Suppressor macrophage treated with lipopolysaccharide for 1 hour (primary cell): ENCODE measurements around the gene MAPK1.
"Not testable (repeated sequence)": the region's sequence is repeated elsewhere in the genome, so short reads cannot be mapped to it uniquely, and the experiment has no call there.

Experiments
- DNase-seq, 3 donors: peaks; one replicate each; pipeline ENCODE4 v3.0.0-alpha.2; 2020 to 2022

MAPK1 gene

DNA sequence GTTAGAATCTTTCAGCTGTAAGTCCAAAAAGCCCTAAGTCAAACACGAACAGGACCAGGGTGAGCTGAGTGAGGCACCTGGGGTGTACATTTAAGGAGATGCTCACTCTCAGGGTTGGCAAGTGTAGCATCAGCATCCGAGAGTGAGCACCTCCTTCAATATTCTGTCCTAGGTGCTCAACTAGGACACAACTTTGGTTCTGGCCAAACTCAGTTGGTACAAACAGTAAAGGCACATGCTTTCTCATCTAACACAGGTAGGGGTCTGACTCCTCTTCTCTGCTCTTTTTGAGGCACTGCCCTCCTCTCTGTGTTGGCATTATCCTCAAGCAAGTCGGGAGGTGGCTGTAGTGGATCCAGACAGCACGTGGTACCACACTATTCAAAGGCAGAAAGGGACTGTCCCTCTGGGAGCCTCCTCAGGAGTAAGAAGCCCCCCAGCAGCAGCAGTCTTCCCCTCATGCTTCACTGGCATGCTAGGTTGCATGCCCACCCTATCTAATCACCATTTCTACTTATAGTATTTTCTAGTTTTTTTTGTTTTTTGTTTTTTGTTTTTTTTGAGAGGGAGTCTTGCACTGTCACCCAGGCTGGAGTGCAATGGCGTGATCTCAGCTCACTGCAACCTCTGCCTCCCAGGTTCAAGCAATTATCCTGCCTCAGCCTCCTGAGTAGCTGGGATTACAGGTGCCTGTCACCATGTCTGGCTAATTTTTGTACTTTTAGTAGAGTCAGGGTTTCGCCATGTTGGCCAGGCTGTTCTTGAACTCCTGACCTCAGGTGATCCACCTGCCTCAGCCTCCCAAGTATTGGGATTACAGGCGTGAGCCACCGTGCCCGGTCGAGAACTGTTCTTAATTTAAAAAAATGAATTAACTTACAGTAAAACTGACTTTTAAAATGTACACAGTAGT is 14.7 kb upstream of the MAPK1 start:
- no peak for DNase-seq

- peak; percentile 33 to 80 (median 70) for DNase-seq
These were observed 9.2 kb upstream of the MAPK1 start for GRCh38 chr22:21876486-21877176.

GRCh38 chr22:21874953-21875352 is 7.5 kb upstream of the MAPK1 start:
- not testable (repeated sequence) for DNase-seq

DNA sequence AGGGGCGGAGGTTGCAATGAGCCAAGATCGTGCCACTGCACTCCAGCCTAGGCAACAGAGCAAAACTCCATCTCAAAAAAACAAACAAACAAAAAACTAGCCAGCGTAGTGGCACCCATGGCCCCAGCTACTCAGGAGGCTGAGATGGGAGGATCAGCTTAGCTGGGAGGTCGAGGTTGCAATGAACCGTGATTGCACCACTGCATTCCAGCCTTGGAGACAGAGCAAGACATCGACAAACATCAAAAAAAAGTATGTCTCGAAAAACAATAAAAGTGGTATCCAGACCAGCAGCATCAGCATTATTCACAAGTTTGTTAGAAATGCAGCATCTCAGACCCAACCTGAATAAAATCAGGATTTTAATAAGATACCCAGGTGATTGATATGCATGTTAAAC is 6.2 kb upstream of the MAPK1 start:
- DNase-seq: no peak

DNA sequence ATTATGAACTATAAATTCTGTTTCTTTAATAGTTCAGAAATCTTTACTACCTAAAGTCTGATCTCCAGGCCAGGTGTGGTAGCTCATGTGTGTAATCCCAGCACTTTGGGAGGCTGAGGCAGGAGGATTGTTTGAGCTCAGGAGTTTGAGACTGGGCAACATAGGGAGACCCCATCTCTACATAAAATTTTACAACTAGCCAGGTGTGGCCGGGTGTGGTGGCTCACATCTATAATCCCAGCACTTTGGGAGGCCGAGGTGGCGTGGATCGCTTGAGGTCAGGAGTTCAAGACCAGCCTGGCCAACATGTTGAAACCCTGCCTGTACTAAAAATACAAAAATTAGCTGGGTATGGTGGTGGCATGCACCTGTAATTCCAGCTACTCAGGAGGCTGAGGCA is 5.3 kb upstream of the MAPK1 start:
- DNase-seq: not testable (repeated sequence)

DNA sequence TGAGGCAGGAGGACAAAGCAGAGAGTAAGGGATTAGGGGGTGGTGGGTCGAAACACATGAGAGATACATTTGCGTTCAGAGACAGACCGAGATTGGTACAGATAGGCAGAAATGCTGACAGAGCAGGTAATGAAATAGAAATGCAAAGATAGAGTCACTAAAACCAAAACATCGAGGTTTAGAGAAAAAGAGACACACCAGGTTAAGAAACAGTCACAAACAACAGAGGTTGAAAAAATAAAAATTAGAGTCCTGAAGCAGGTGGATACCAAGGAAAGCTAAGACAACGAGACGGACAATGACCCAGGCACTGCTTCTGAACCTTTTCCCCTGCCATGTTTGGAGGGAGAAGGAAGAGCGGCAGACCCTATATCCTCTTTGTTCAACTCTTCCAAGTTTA is 1.2 kb upstream of the MAPK1 start:
- DNase-seq: no peak

GRCh38 chr22:21866833-21867527 is 465 bp downstream of the MAPK1 start:
- peak in 2 of 3 donors; percentile 33 to 34 for DNase-seq

GRCh38 chr22:21865041-21865440 is 2.4 kb downstream of the MAPK1 start:
- DNase-seq: peak; percentile 52 to 58 (median 58)

- DNase-seq: no peak
These were observed 4.8 kb downstream of the MAPK1 start for GRCh38 chr22:21862386-21863245.

- DNase-seq: peak; percentile 49 to 68 (median 61)
These were observed 5.6 kb downstream of the MAPK1 start for GRCh38 chr22:21861851-21862250.

GRCh38 chr22:21861264-21861848 is 6.1 kb downstream of the MAPK1 start:
- DNase-seq: no peak

GRCh38 chr22:21860491-21861039 is 6.9 kb downstream of the MAPK1 start:
- no peak for DNase-seq

GRCh38 chr22:21858025-21858764 is 9.2 kb downstream of the MAPK1 start:
- peak; percentile 18 to 46 (median 20) for DNase-seq

DNA sequence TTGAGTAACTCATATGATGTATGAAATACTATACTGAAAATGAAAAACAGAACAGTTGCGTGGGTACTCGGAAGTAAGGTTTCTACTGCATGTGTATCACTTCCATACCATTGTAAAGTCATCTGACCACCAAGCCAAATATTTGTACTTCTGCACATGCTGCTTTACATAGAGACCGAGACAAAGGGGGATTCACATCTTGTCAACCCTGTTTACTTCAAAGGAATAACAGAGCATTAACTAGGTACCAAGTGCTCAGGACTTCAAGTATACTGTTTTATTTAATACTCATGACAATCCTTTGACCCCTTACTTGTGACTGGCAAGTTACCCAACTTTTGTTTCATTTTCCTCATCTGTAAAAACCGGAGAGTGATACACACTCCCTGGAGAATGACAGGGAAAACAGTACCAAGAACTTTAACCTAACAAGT is 9.9 kb downstream of the MAPK1 start:
- peak; percentile 45 to 67 (median 66) for DNase-seq

DNA sequence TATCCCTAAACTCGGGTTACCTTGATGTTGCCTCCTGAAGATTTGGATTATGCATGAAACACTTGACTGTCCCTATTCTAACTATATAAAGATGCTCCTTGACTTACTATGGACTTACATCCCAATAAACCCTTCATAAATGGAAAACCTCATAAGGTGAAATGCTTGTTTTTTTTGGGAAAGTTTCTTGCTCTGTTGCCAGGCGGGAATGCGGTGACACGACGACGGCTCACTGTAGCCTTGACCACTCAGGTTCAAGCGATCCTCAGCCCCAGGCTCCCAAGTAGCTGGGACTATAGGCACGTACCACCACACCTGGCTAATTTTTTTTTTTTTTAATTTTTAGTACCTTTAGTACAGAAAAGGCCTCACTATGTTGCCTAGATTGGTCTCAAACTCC is 10.6 kb downstream of the MAPK1 start:
- no peak for DNase-seq

GRCh38 chr22:21856197-21856596 is 11.2 kb downstream of the MAPK1 start:
- no peak for DNase-seq

DNA sequence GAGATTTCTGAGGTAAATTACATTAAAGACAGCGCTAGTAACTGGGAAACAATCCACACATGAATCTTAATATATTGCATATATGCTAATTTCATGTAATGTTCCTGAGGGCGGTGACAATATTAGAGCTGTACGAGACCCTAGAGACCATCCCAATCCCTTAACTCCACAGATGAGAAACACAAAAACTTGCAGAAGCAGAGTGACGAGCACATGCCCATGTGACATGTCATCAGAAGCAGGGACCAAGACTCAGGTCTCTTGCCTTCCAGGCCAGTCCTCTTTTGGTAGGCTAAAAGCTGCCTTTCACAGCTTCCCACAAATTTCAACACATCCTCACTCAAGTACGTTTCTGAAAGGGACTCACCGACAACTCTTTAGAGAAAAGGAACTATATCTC is 11.8 kb downstream of the MAPK1 start:
- DNase-seq: peak; percentile 41 to 55 (median 44)

GRCh38 chr22:21850660-21851059 is 16.8 kb downstream of the MAPK1 start:
- no peak for DNase-seq

DNA sequence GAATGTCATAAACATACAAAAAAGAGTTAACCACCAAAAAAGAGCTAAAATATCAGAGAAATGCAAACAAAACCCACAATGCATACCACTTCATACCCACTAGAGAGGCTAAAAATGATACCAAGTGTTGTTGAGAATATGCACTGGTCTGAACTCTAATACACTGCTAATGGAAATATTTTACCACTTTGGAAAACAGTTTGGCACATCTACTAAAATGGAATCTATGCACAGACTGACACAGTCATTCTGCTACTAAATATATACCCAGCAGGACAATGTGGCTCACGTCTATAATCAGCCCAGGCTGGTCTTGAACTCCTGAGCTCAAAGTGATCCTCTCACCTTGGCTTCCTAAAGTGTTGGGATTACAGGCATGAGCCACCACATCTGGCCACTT is 18.0 kb downstream of the MAPK1 start:
- DNase-seq: no peak

DNA sequence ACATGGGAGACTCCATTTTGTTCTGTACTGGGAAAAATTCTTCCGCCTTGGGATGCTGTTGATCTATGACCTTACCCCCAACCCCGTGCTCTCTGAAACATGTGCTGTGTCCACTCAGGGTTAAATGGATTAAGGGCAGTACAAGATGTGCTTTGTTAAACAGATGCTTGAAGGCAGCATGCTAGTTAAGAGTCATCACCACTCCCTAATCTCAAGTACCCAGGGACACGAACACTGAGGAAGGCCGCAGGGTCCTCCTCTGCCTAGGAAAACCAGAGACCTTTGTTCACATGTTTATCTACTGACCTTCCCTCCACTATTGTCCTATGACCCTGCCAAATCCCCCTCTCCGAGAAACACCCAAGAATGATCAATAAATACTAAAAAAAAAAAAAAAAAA is 19.4 kb downstream of the MAPK1 start:
- not testable (repeated sequence) for DNase-seq
